K562 (cell line): ENCODE data around the gene SCYL1. TPM values are rescaled to one million over a fixed set of nuclear protein-coding genes. Genes with fewer than 3 reads are reported as not detected.
A peak's percentile ranks its signal among the peaks of the same experiment; 100 is the strongest.

Experiments
- BHLHE40 ChIP-seq: IDR thresholded peaks from 2 replicates; pipeline ENCODE4 v1.6.1; 2011; ENCODE audit warnings: low read length, improper control_type of control experiment
- BMI1 ChIP-seq: fragments of 150-350 bp; IDR thresholded peaks from 2 replicates; pipeline ENCODE4 v1.6.1; 2014; ENCODE audit warnings: low read length
- CREM ChIP-seq: IDR thresholded peaks from 2 replicates; pipeline ENCODE4 v1.6.1; 2014; ENCODE audit warnings: antibody characterized with exemption, low read depth
- CTBP1 ChIP-seq: fragments of 450-650 bp; IDR thresholded peaks from 2 replicates; pipeline ENCODE4 v1.6.1; 2016; ENCODE audit warnings: borderline replicate concordance
- EP300 ChIP-seq: IDR thresholded peaks from 2 replicates; pipeline ENCODE4 v1.6.1; 2012; ENCODE audit warnings: low read length, improper control_type of control experiment
- FOS ChIP-seq: IDR thresholded peaks from 3 replicates; pipeline ENCODE4 v1.6.1; 2011; ENCODE audit not compliant: insufficient read length; ENCODE audit errors: extremely low read depth
- FOXA3 ChIP-seq, 2 experiments: fragments of 450-650 bp in 1 of 2; sonication (generic) in 1 of 2; formaldehyde crosslinking; IDR thresholded peaks in 1 of 2; conservative IDR thresholded peaks in 1 of 2; 2 replicates each; pipeline versions ENCODE4 v1.4.0 to v1.8.0; 2020 to 2022; ENCODE audit warnings: mild to moderate bottlenecking in 2 of 2, missing genetic modification reagents in 1 of 2
- FOXP1 ChIP-seq: sonication (generic); formaldehyde crosslinking; IDR thresholded peaks from 2 replicates; pipeline ENCODE4 v1.8.0; 2022; ENCODE audit warnings: mild to moderate bottlenecking, missing genetic modification reagents
- MBD2 ChIP-seq: sonication (generic); IDR thresholded peaks from 2 replicates; pipeline ENCODE4 v1.6.1; 2016; ENCODE audit warnings: low read depth, borderline replicate concordance
- NKRF ChIP-seq: fragments of 450-650 bp; IDR thresholded peaks from 2 replicates; pipeline ENCODE4 v1.6.1; 2016; ENCODE audit warnings: borderline replicate concordance
- PCBP1 ChIP-seq: fragments of 200-400 bp; formaldehyde crosslinking; IDR thresholded peaks from 2 replicates; pipeline ENCODE4 v1.6.1; 2018; ENCODE audit warnings: mild to moderate bottlenecking, low read depth, low read length; ENCODE audit not compliant: poor library complexity, severe bottlenecking
- RUNX1 ChIP-seq: sonication (generic); IDR thresholded peaks from 2 replicates; pipeline ENCODE4 v1.6.1; 2016; ENCODE audit warnings: antibody characterized with exemption, low read depth
- SIN3A ChIP-seq, 2 experiments: fragments of 150-350 bp in 1 of 2; IDR thresholded peaks; 2 replicates each; pipeline ENCODE4 v1.6.1; 2011 to 2016; ENCODE audit warnings: borderline replicate concordance in 2 of 2, low read depth in 2 of 2, low read length in 2 of 2, mild to moderate bottlenecking in 2 of 2, moderate library complexity in 2 of 2; ENCODE audit not compliant: control insufficient read depth in 1 of 2
- TBP ChIP-seq: optimal IDR thresholded peaks from 2 replicates; pipeline ENCODE3; 2011; ENCODE audit warnings: low read depth, low read length, improper control_type of control experiment
- ZNF311 ChIP-seq: fragments of 250-450 bp; sonication (Bioruptor Pico); IDR thresholded peaks from 2 replicates; pipeline ENCODE4 v1.4.0; 2020; ENCODE audit warnings: mild to moderate bottlenecking, moderate library complexity
- ZNF644 ChIP-seq: fragments of 200-800 bp; sonication (Bioruptor generic); IDR thresholded peaks from 2 replicates; pipeline ENCODE4 v1.6.1; 2016; ENCODE audit warnings: low read depth, missing genetic modification characterization, missing compliant biosample characterization
- polyA plus RNA-seq, 8 experiments: library from polyadenylated mRNA; depleted of rRNA in 4 of 8; stranded (reverse) in 5 of 8; unstranded in 3 of 8; fragments of >200 nt; fragmentation: Nextera tagmentation in 2 of 8; fragmentation: Illumina TruSeq in 1 of 8; extraction: Ambion mirVana in 2 of 8; extraction: Trizol in 1 of 8; gene quantifications; 2 replicates each; pipeline versions ENCODE4 v1.2.1 to v1.2.3, GENCODE V29; 2011 to 2014; ENCODE audit warnings: inconsistent platforms in 1 of 8, missing spikeins in 1 of 8
- total RNA-seq, 7 experiments: library from RNA; depleted of rRNA in 6 of 7; stranded (reverse); fragments of >200 nt in 6 of 7; fragmentation: Illumina TruSeq in 2 of 7; extraction: Trizol in 2 of 7; gene quantifications; 2 replicates each; pipeline versions ENCODE4 v1.2.1 to v1.2.3, GENCODE V29; 2011 to 2021; ENCODE audit warnings: low replicate concordance in 1 of 7
- TF ChIP-seq, protein P1 (sequence below): fragments of 450-650 bp; IDR thresholded peaks from 2 replicates; pipeline ENCODE4 v1.6.1; 2017; ENCODE audit warnings: antibody characterized with exemption, mild to moderate bottlenecking
- TF ChIP-seq, protein P2 (sequence below): fragments of 450-650 bp; formaldehyde crosslinking; IDR thresholded peaks from 2 replicates; pipeline ENCODE4 v1.4.0; 2020; ENCODE audit warnings: mild to moderate bottlenecking, moderate library complexity
- TF ChIP-seq, protein P3 (sequence below): fragments of 450-650 bp; formaldehyde crosslinking; IDR thresholded peaks from 2 replicates; pipeline ENCODE4 v1.4.0; 2022; ENCODE audit warnings: missing genetic modification characterization

Gene SCYL1
- total and polyA plus RNA-seq, 9 of the 15 experiments (the other 6 are each of a cell fraction or from before 2014, with no cell fraction given), result 1.9 to 145 (median 57.6) TPM

DNA sequence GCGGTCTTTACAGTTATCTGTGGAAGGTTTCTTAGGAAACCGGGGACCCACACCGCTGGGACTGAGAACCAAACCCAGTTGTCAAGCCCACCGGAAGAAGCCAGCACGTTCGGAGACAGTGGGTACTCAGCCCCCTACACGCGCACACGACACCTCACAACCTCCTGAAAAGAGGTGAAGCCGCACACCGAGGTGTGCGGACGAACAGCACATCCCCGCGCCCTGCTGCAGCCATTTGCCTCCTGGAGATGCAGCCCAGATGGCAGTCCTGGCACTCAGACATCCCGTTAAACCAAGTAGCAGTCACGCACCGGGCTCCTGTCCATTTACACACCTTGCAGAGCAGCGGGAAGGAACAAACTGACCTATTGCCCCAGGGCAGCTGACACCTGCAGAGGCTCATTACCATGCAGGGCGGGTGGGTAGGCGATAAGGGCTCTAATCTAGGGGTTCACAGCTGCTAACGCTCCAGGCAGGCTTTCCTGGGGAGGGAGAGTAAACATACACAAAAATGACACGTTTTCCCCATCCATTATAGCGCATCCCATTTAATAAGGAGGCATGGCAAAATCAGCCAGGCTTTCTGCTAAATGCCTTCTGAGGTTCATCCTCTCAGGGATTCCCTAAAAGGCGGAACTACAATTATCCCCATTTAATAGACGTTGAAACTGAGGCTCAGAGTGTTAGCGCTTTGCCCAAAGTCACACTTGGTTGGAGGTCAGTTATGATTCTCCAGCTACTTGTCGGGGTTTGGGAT lies 50.1 kb downstream of the SCYL1 start (continued):
- peak; percentile 91 for TF ChIP-seq EP300
- no peak for TF ChIP-seq PCBP1
- TF ChIP-seq, protein P1, sequence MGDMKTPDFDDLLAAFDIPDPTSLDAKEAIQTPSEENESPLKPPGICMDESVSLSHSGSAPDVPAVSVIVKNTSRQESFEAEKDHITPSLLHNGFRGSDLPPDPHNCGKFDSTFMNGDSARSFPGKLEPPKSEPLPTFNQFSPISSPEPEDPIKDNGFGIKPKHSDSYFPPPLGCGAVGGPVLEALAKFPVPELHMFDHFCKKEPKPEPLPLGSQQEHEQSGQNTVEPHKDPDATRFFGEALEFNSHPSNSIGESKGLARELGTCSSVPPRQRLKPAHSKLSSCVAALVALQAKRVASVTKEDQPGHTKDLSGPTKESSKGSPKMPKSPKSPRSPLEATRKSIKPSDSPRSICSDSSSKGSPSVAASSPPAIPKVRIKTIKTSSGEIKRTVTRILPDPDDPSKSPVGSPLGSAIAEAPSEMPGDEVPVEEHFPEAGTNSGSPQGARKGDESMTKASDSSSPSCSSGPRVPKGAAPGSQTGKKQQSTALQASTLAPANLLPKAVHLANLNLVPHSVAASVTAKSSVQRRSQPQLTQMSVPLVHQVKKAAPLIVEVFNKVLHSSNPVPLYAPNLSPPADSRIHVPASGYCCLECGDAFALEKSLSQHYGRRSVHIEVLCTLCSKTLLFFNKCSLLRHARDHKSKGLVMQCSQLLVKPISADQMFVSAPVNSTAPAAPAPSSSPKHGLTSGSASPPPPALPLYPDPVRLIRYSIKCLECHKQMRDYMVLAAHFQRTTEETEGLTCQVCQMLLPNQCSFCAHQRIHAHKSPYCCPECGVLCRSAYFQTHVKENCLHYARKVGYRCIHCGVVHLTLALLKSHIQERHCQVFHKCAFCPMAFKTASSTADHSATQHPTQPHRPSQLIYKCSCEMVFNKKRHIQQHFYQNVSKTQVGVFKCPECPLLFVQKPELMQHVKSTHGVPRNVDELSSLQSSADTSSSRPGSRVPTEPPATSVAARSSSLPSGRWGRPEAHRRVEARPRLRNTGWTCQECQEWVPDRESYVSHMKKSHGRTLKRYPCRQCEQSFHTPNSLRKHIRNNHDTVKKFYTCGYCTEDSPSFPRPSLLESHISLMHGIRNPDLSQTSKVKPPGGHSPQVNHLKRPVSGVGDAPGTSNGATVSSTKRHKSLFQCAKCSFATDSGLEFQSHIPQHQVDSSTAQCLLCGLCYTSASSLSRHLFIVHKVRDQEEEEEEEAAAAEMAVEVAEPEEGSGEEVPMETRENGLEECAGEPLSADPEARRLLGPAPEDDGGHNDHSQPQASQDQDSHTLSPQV, result no peak
- TF ChIP-seq FOXA3 (CRISPR knock-in tag; conservative IDR thresholded peaks at IDR 0.05 in 1 of 2, IDR thresholded peaks at IDR 0.05 in 1 of 2), result peak; percentile 73 to 74; a peak in 3 of 4 replicates
- TF ChIP-seq, protein P2, sequence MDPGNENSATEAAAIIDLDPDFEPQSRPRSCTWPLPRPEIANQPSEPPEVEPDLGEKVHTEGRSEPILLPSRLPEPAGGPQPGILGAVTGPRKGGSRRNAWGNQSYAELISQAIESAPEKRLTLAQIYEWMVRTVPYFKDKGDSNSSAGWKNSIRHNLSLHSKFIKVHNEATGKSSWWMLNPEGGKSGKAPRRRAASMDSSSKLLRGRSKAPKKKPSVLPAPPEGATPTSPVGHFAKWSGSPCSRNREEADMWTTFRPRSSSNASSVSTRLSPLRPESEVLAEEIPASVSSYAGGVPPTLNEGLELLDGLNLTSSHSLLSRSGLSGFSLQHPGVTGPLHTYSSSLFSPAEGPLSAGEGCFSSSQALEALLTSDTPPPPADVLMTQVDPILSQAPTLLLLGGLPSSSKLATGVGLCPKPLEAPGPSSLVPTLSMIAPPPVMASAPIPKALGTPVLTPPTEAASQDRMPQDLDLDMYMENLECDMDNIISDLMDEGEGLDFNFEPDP (CRISPR knock-in tag), result no peak
- no peak for TF ChIP-seq RUNX1
- peak; percentile 83 for TF ChIP-seq BHLHE40
- TF ChIP-seq SIN3A (IDR thresholded peaks at IDR 0.05; ENCODE audit: borderline replicate concordance in 2 of 2, control insufficient read depth in 1 of 2, low read depth in 2 of 2, low read length in 2 of 2), result peak in 1 of 2 experiments; percentile 82; a peak in 1 of 4 replicates
- no peak for TF ChIP-seq ZNF644 (tag)
- TF ChIP-seq NKRF, result peak; percentile 61; the same call in 1 of the 2 replicates
- TF ChIP-seq FOXP1 (CRISPR knock-in tag), result peak; percentile 88; the same call in 1 of the 2 replicates
- TF ChIP-seq CTBP1, result peak; percentile 82; the same call in 1 of the 2 replicates
- peak; percentile 74 for TF ChIP-seq CREM
- TF ChIP-seq MBD2, result peak; percentile 63; the same call in 1 of the 2 replicates
- no peak for TF ChIP-seq TBP
- TF ChIP-seq, protein P3, sequence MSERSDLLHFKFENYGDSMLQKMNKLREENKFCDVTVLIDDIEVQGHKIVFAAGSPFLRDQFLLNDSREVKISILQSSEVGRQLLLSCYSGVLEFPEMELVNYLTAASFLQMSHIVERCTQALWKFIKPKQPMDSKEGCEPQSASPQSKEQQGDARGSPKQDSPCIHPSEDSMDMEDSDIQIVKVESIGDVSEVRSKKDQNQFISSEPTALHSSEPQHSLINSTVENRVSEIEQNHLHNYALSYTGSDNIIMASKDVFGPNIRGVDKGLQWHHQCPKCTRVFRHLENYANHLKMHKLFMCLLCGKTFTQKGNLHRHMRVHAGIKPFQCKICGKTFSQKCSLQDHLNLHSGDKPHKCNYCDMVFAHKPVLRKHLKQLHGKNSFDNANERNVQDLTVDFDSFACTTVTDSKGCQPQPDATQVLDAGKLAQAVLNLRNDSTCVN (CRISPR knock-in tag), result no peak
- no peak for TF ChIP-seq FOS
- no peak for TF ChIP-seq BMI1
- TF ChIP-seq ZNF311, result no peak
